GM18520 (cell line): Measurements from ENCODE around the gene NUDT6.
"Not testable (repeated sequence)": the region's sequence is repeated elsewhere in the genome, so short reads cannot be mapped to it uniquely, and the experiment has no call there.

Experiments
- ATAC-seq: cut with Tn5 transposase; IDR thresholded peaks from one replicate; pipeline ENCODE4 v1.9.1; 2021; ENCODE audit not compliant: unreplicated experiment

The NUDT6 gene, protein sequence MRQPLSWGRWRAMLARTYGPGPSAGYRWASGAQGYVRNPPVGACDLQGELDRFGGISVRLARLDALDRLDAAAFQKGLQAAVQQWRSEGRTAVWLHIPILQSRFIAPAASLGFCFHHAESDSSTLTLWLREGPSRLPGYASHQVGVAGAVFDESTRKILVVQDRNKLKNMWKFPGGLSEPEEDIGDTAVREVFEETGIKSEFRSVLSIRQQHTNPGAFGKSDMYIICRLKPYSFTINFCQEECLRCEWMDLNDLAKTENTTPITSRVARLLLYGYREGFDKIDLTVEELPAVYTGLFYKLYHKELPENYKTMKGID

GRCh38 chr4:122921971-122922876 lies at the start of gene NUDT6:
Gene NUDT6, minus strand, starts transcription at chr4:122922597. Its CDS starts 25 bp downstream, at chr4:122922572.
- ATAC-seq = peak; percentile 33

GRCh38 chr4:122968227-122968812 lies 45.9 kb upstream of the NUDT6 start:
- no peak for ATAC-seq

GRCh38 chr4:122967231-122967630 lies 44.8 kb upstream of the NUDT6 start:
- no peak for ATAC-seq

- no peak for ATAC-seq
Observed at GRCh38 chr4:122966201-122966600, 43.8 kb upstream of the NUDT6 start.

GRCh38 chr4:122963216-122963615 lies 40.8 kb upstream of the NUDT6 start:
- ATAC-seq = no peak

GRCh38 chr4:122960611-122961000 lies 38.2 kb upstream of the NUDT6 start:
- ATAC-seq = no peak

DNA sequence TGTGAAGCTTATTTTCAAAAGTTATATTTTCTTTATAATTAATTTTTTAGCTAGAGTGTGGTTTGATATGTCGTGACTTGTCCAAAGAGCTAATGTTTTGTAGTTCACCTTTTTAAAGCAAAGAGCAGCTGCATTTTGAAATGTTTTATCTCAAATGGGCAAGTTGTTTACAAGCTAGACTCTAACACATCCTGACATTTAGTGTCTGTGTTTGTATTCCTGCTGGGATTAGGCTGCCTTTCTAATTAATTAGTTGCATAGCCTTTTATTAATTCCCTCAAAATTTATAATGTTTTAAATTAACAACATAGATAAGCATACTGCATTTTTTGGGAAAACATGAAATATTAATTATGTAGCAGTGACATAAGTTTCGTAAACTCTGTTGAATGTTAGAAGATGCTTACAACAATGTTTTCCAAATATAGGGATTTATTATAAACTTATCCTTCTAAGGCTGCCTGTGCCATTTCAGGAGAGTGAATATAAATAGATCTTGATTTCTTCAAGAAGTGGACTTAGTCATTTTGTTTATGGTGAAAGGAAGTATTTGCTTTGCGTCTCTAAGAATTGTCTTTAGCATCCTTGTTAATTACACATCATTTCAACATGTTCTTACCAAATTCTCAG lies 37.7 kb upstream of the NUDT6 start:
- no peak for ATAC-seq

GRCh38 chr4:122959441-122959840 lies 37.0 kb upstream of the NUDT6 start:
- ATAC-seq = no peak

DNA sequence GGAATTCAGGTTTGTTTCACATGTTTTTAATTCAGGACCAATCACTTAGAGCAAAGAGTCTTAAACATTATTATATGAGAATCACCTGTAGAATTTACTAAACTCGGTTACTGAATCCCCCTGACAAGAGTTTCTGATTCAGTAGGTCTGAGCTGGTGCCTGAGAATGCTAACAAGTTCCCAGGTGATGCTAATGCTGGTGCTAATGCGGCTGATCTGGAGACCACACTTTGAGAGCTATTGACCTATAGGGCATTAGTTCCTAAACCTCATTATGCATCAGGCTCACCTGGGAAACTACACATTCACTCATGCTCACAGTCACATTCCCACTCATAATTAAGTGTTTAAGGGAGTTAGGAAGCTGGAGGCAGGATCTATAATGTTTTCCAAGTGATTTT lies 36.1 kb upstream of the NUDT6 start:
- ATAC-seq = no peak

DNA sequence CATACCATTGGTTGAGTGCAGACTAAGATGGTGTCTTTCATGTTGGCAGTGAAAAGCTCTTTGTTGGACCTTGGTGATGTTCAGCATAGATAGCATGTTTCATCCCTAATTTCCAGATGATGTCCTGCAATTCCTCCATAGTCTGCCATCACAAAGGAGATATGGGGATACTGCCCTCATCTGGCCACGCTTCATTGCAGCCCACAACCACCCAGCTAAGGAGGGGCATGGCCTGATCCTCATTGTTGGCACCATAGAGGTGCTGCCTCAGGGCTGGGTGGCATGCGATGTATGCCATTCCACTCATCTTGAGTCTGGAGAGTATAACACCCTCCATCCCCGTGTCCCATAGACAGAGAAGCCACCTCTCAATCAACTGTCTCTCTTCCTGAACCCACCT lies 31.5 kb upstream of the NUDT6 start:
- ATAC-seq = no peak

DNA sequence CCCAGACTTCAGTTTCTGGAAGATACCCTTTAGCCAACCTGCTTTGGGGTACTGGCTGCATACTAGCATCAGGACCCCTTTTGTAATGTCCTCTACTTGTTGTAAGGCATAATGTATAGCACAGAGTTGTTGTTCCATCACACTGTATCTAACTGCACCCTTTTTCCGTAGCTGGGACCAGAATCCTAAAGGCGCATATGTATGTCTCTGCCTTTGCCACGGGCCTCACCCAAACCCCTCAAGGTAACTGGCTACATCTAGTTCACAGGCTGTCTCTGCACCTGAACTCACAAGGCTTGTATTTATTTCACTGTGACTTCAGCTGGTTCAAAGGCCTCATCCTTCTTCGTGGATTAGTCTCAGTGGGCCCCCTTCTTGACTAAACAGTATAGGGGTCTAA lies 29.6 kb upstream of the NUDT6 start:
- no peak for ATAC-seq

GRCh38 chr4:122948671-122949070 lies 26.3 kb upstream of the NUDT6 start:
- no peak for ATAC-seq

- ATAC-seq = no peak
Observed at GRCh38 chr4:122946142-122946541, 23.7 kb upstream of the NUDT6 start.

- not testable (repeated sequence) for ATAC-seq
Observed at GRCh38 chr4:122945136-122945535, 22.7 kb upstream of the NUDT6 start.

DNA sequence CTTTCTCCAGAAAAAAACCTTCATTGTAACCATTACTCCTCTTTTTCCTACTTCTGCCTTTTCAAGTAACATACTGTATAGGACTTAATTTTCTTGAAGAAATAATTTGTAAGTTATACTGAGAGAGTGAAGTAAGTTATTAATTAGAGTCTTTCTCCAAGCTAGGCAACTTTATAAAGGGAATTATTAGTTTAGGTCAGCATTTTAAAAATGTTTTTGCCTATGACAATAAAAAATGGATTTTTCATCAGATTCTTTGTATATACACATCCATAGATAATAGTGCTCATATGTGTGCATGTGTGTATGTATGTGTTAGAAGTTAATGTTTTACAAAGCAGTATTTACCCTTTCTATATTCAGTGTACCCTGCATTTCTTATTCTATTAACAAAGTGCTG lies 10.4 kb upstream of the NUDT6 start:
- ATAC-seq = no peak

DNA sequence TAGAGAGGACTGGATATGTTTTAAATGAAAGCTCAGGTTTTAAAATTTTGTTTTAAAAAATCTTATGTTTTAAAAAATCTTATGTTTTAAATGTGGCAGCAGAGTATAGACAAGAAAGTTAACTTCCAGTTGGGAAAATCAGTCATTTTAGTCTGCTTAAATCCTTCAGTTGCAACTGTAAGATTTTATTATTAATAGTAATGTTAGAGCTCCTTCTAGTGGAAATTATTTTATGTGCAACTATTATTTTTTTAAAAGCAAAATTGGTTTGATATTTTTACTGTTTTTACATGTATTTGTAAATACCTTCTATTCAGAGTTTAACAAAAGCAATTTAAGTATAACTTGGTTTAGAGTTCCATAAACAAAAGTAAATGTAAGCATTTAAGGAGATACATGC lies 8.5 kb upstream of the NUDT6 start:
- no peak for ATAC-seq

- no peak for ATAC-seq
Observed at GRCh38 chr4:122928930-122929329, 6.5 kb upstream of the NUDT6 start.

DNA sequence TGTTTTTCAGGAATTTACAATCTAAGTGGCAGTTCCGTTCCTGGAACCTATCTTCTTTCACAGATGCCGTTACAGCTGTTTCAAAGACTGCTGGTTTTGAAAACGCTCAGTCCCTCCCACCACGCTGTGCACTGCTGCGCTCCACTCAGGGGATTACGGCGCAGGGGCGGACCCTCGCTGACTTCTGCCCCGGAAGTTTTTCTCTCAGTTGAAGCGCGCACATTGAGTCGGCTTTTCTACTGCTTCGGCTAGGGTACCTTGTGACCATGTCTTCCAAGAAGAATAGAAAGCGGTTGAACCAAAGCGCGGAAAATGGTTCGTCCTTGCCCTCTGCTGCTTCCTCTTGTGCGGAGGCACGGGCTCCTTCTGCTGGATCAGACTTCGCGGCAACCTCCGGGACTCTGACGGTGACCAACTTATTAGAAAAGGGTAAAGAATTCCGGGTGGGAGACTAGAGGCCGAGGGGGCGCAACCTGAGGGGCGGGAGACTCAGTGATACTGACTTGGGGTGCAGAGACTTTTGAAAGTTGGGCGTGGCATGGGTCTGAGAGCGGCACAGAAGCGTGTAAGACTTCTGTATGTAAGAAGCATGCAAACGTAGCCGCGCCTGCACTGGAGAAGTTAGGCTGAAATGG lies 597 bp upstream of the NUDT6 start:
- ATAC-seq = peak; percentile 95

DNA sequence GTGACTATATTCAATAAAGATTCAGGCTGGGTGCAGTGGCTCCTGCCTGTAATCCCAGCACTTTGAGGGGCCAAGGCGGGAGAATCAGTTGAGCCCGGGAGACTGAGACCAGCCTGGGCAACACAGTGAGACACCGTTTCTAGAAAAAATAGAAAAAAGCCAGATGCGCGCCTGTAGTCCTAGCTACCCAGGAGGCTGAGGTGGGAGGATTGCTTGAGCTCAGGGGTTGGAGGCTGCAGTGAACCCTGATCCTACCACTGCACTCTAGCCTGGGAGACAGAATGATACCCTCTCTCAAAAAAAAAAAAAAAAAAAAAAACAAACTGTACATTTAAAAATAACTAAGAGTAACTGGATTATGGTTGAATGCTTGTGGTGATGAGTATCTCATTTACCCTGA lies 1.1 kb downstream of the NUDT6 start:
- ATAC-seq = no peak

- ATAC-seq = no peak
Observed at GRCh38 chr4:122920473-122920872, 1.9 kb downstream of the NUDT6 start.

GRCh38 chr4:122917731-122918130 lies 4.7 kb downstream of the NUDT6 start:
- ATAC-seq = no peak
